ACHN (cell line): ENCODE data around the gene FUBP1.
"Not testable (repeated sequence)": the region's sequence is repeated elsewhere in the genome, so short reads cannot be mapped to it uniquely, and the experiment has no call there.

Experiments
- DNase-seq: peaks from one replicate; pipeline ENCODE4 v3.0.0-alpha.2; 2015
- in situ Hi-C: cut with HindIII; loops from 2 replicates; pipeline ENCODE4 v1.10.0; 2017; ENCODE audit warnings: low sequenced_read_pairs, low pct_ligation_motif_present, low pct_unique_long_range_greater_than_20kb

The FUBP1 gene

GRCh38 chr1:77978969-77979876, at the start of gene FUBP1:
Gene FUBP1 (minus strand): TSS chr1:77979072. CDS start chr1:77979004, 68 bp downstream.
- in situ Hi-C loops = no loop called here
- DNase-seq = peak; percentile 98

GRCh38 chr1:78021134-78021533, 42.3 kb upstream of the FUBP1 start:
- in situ Hi-C loops, DNase-seq: not testable (repeated sequence)

GRCh38 chr1:78019024-78019423, 40.2 kb upstream of the FUBP1 start:
- in situ Hi-C loops = no loop called here
- no peak for DNase-seq

- DNase-seq = no peak
- in situ Hi-C loops = no loop called here
These were observed 36.3 kb upstream of the FUBP1 start for GRCh38 chr1:78015148-78015547.

GRCh38 chr1:78011050-78011449, 32.2 kb upstream of the FUBP1 start:
- DNase-seq = no peak
- in situ Hi-C loops = no loop called here

GRCh38 chr1:78009836-78010235, 31.0 kb upstream of the FUBP1 start:
- no peak for DNase-seq
- in situ Hi-C loops = no loop called here

- in situ Hi-C loops = no loop called here
- DNase-seq = no peak
These were observed 30.4 kb upstream of the FUBP1 start for GRCh38 chr1:78009276-78009675.

- DNase-seq = no peak
- in situ Hi-C loops = no loop called here
These were observed 28.9 kb upstream of the FUBP1 start for GRCh38 chr1:78007677-78008341.

GRCh38 chr1:78006521-78006920, 27.6 kb upstream of the FUBP1 start:
- in situ Hi-C loops = no loop called here
- DNase-seq = no peak

- DNase-seq = peak; percentile 80
- in situ Hi-C loops = no loop called here
These were observed 26.9 kb upstream of the FUBP1 start for GRCh38 chr1:78005755-78006154.

- in situ Hi-C loops = no loop called here
These were observed 26.5 kb upstream of the FUBP1 start for GRCh38 chr1:78005448-78005722.

GRCh38 chr1:78004719-78005447, 26.0 kb upstream of the FUBP1 start, which contains the start of gene DNAJB4:
Gene DNAJB4 (plus strand): TSS chr1:78004939. CDS start chr1:78005111, 172 bp downstream.
- in situ Hi-C loops = no loop called here
- DNase-seq = peak; percentile 96

More at GRCh38 chr1:78005448-78005722, 26.5 kb upstream of the FUBP1 start:
- DNase-seq = no peak

GRCh38 chr1:78003882-78004718, 25.2 kb upstream of the FUBP1 start:
- in situ Hi-C loops = no loop called here
- DNase-seq = peak; percentile 89

- in situ Hi-C loops = no loop called here
- peak; percentile 15 for DNase-seq
These were observed 24.3 kb upstream of the FUBP1 start for GRCh38 chr1:78003070-78003746.

- DNase-seq, in situ Hi-C loops: not testable (repeated sequence)
These were observed 21.7 kb upstream of the FUBP1 start for GRCh38 chr1:78000536-78000935.

- DNase-seq = no peak
- in situ Hi-C loops = no loop called here
These were observed 17.9 kb upstream of the FUBP1 start for GRCh38 chr1:77996734-77997133.

- no peak for DNase-seq
- in situ Hi-C loops = no loop called here
These were observed 15.3 kb upstream of the FUBP1 start for GRCh38 chr1:77994117-77994705.

- in situ Hi-C loops = no loop called here
- DNase-seq = no peak
These were observed 12.8 kb upstream of the FUBP1 start for GRCh38 chr1:77991638-77992037.
